HepG2 (cell line): ENCODE results near the gene MRRF. TPM values are rescaled to one million over a fixed set of nuclear protein-coding genes. Genes with fewer than 3 reads are reported as not detected.

Experiments used
- AGO2 ChIP-seq: fragments of 200-400 bp; formaldehyde crosslinking; optimal IDR thresholded peaks from 2 replicates; pipeline ENCODE3; 2017; ENCODE audit warnings: mild to moderate bottlenecking, low read depth, low read length, moderate library complexity
- BCL6 ChIP-seq: IDR thresholded peaks from 2 replicates; pipeline ENCODE4 v1.6.1; 2016; ENCODE audit warnings: missing genetic modification reagents, missing compliant biosample characterization
- BRCA1 ChIP-seq: sonication (generic); formaldehyde crosslinking; IDR thresholded peaks from 2 replicates; pipeline ENCODE4 v1.4.0; 2020; ENCODE audit warnings: missing genetic modification reagents
- CAMTA2 ChIP-seq: sonication (generic); formaldehyde crosslinking; IDR thresholded peaks from 2 replicates; pipeline ENCODE4 v1.4.0; 2020; ENCODE audit warnings: mild to moderate bottlenecking, missing genetic modification reagents, borderline replicate concordance
- CEBPB ChIP-seq: IDR thresholded peaks from 2 replicates; pipeline ENCODE4 v1.6.1; 2011; ENCODE audit warnings: low read depth, low read length, improper control_type of control experiment, borderline replicate concordance
- FOSL1 ChIP-seq: sonication (generic); formaldehyde crosslinking; IDR thresholded peaks from 2 replicates; pipeline ENCODE4 v1.9.0; 2021; ENCODE audit warnings: missing genetic modification reagents, borderline replicate concordance
- GFI1 ChIP-seq: sonication (generic); formaldehyde crosslinking; IDR thresholded peaks from 2 replicates; pipeline ENCODE4 v1.5.0; 2020; ENCODE audit warnings: missing genetic modification reagents, mild to moderate bottlenecking, borderline replicate concordance
- GPBP1L1 ChIP-seq: sonication (generic); formaldehyde crosslinking; IDR thresholded peaks from 2 replicates; pipeline ENCODE4 v1.5.0; 2020; ENCODE audit warnings: mild to moderate bottlenecking, missing genetic modification reagents
- HES4 ChIP-seq: sonication (generic); formaldehyde crosslinking; IDR thresholded peaks from 2 replicates; pipeline ENCODE4 v1.9.0; 2021; ENCODE audit warnings: mild to moderate bottlenecking, missing genetic modification reagents, borderline replicate concordance
- LRRFIP1 ChIP-seq: sonication (generic); formaldehyde crosslinking; conservative IDR thresholded peaks from 2 replicates; pipeline ENCODE4 v1.4.0; 2020; ENCODE audit warnings: missing genetic modification reagents
- REPIN1 ChIP-seq: sonication (generic); formaldehyde crosslinking; IDR thresholded peaks from 2 replicates; pipeline ENCODE4 v1.8.0; 2022; ENCODE audit warnings: missing genetic modification reagents, low read depth, mild to moderate bottlenecking, borderline replicate concordance
- REXO4 ChIP-seq: sonication (generic); formaldehyde crosslinking; IDR thresholded peaks from 2 replicates; pipeline ENCODE4 v1.8.0; 2022; ENCODE audit warnings: missing genetic modification reagents, mild to moderate bottlenecking, borderline replicate concordance
- SETDB1 ChIP-seq: sonication (generic); formaldehyde crosslinking; IDR thresholded peaks from 2 replicates; pipeline ENCODE4 v1.5.1; 2020; ENCODE audit warnings: missing genetic modification reagents, mild to moderate bottlenecking, borderline replicate concordance
- SIN3B ChIP-seq: fragments of 150-350 bp; IDR thresholded peaks from 2 replicates; pipeline ENCODE4 v1.6.1; 2014; ENCODE audit warnings: low read length
- SP5 ChIP-seq: IDR thresholded peaks from 2 replicates; pipeline ENCODE4 v1.6.1; 2016; ENCODE audit warnings: low read depth, borderline replicate concordance
- TCF7L2 ChIP-seq: IDR thresholded peaks from 2 replicates; pipeline ENCODE4 v1.6.1; 2011; ENCODE audit warnings: mild to moderate bottlenecking, low read depth, low read length, moderate library complexity
- ZNF230 ChIP-seq: sonication (generic); formaldehyde crosslinking; IDR thresholded peaks from 2 replicates; pipeline ENCODE4 v1.4.0; 2020; ENCODE audit warnings: mild to moderate bottlenecking, missing genetic modification reagents
- ZNF274 ChIP-seq: sonication (generic); formaldehyde crosslinking; IDR thresholded peaks from 2 replicates; pipeline ENCODE4 v1.5.1; 2020; ENCODE audit warnings: mild to moderate bottlenecking, missing genetic modification reagents
- ZNF280D ChIP-seq: sonication (generic); formaldehyde crosslinking; IDR thresholded peaks from 2 replicates; pipeline ENCODE4 v1.5.1; 2020; ENCODE audit warnings: mild to moderate bottlenecking, missing genetic modification reagents
- ZNF713 ChIP-seq: sonication (generic); formaldehyde crosslinking; IDR thresholded peaks from 2 replicates; pipeline ENCODE4 v1.4.0; 2020; ENCODE audit warnings: mild to moderate bottlenecking, missing genetic modification reagents
- ZNF792 ChIP-seq: IDR thresholded peaks from 2 replicates; pipeline ENCODE4 v1.6.1; 2016
- polyA plus RNA-seq, 8 experiments: library from polyadenylated mRNA; depleted of rRNA in 3 of 8; stranded (reverse) in 7 of 8; unstranded in 1 of 8; fragments of >200 nt; fragmentation: Illumina TruSeq in 4 of 8; extraction: Trizol in 4 of 8; gene quantifications; 2 replicates each; pipeline versions ENCODE4 v1.2.1 to v1.2.3, GENCODE V29; 2011 to 2016; ENCODE audit warnings: low read depth in 4 of 8, missing spikeins in 1 of 8, mixed read lengths in 1 of 8; ENCODE audit not compliant: insufficient read depth in 1 of 8
- total RNA-seq, 5 experiments: library from RNA; depleted of rRNA; stranded (reverse); fragments of >200 nt; fragmentation: Illumina TruSeq; extraction: Trizol; gene quantifications; 2 replicates each; pipeline ENCODE4 v1.2.3, GENCODE V29; 2016; ENCODE audit warnings: low read depth in 1 of 5
- TF ChIP-seq, protein P1 (sequence below): sonication (generic); formaldehyde crosslinking; IDR thresholded peaks from 2 replicates; pipeline ENCODE4 v1.5.1; 2020; ENCODE audit warnings: mild to moderate bottlenecking, moderate library complexity, missing genetic modification reagents

MRRF gene
- total and polyA plus RNA-seq, 2 of the 13 experiments (the other 11 are each of a cell fraction or from before 2014, with no cell fraction given), result 37.3 to 44.3 TPM

- peak; percentile 55 for TF ChIP-seq BCL6 (CRISPR knock-in tag)
- TF ChIP-seq ZNF230 (CRISPR knock-in tag), result peak; percentile 99
- TF ChIP-seq GPBP1L1 (CRISPR knock-in tag), result no peak
- TF ChIP-seq LRRFIP1 (CRISPR knock-in tag), result no peak
- TF ChIP-seq REXO4 (CRISPR knock-in tag), result no peak
- peak; percentile 99 for TF ChIP-seq HES4 (CRISPR knock-in tag)
- TF ChIP-seq SIN3B, result peak; percentile 62; the same call in 1 of the 2 replicates
- no peak; the same call in 1 of the 2 replicates for TF ChIP-seq GFI1
- TF ChIP-seq, protein P1, sequence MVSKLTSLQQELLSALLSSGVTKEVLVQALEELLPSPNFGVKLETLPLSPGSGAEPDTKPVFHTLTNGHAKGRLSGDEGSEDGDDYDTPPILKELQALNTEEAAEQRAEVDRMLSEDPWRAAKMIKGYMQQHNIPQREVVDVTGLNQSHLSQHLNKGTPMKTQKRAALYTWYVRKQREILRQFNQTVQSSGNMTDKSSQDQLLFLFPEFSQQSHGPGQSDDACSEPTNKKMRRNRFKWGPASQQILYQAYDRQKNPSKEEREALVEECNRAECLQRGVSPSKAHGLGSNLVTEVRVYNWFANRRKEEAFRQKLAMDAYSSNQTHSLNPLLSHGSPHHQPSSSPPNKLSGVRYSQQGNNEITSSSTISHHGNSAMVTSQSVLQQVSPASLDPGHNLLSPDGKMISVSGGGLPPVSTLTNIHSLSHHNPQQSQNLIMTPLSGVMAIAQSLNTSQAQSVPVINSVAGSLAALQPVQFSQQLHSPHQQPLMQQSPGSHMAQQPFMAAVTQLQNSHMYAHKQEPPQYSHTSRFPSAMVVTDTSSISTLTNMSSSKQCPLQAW (CRISPR knock-in tag), result peak; percentile 63; the same call in 1 of the 2 replicates
- TF ChIP-seq FOSL1 (CRISPR knock-in tag), result no peak
- TF ChIP-seq CAMTA2 (CRISPR knock-in tag), result peak; percentile 97
- TF ChIP-seq AGO2, result peak; percentile 39
- TF ChIP-seq REPIN1 (CRISPR knock-in tag), result peak; percentile 91
- no peak for TF ChIP-seq SETDB1 (CRISPR knock-in tag)
- peak; percentile 93; the same call in 1 of the 2 replicates for TF ChIP-seq BRCA1
- peak; percentile 58 for TF ChIP-seq SP5 (CRISPR knock-in tag)
- no peak for TF ChIP-seq CEBPB
- TF ChIP-seq ZNF280D (CRISPR knock-in tag), result peak; percentile 92
- no peak for TF ChIP-seq TCF7L2
- TF ChIP-seq ZNF713, result no peak
- peak; percentile 97 for TF ChIP-seq ZNF792 (CRISPR knock-in tag)
- peak; percentile 97 for TF ChIP-seq ZNF274 (CRISPR knock-in tag)
Measured at GRCh38 chr9:122264360-122265148, at the start of gene MRRF, which contains the start of gene RBM18 (continued).
